Smooth muscle cell of the coronary artery (primary cell): ENCODE data around the gene RNF32. TPM values are rescaled to one million over a fixed set of nuclear protein-coding genes. Genes with fewer than 3 reads are reported as not detected.

ENCODE experiments used
- total RNA-seq: library from RNA; depleted of rRNA; stranded (reverse); fragments of >200 nt; gene quantifications from 2 replicates; pipeline ENCODE4 v1.2.3, GENCODE V29; 2014; ENCODE audit warnings: low replicate concordance

Gene RNF32
- total RNA-seq, result 0.23 and 0.98 TPM in 2 replicates

GRCh38 chr7:156640257-156640948 lies at the start of gene RNF32:
Gene RNF32 (plus strand): TSS chr7:156640774. CDS start chr7:156643878, 3,104 bp downstream.

